Lower leg skin (tissue), 4 donors: ENCODE results near the gene CLDN10. TPM values are rescaled to one million over a fixed set of nuclear protein-coding genes. Genes with fewer than 3 reads are reported as not detected.

Source experiments
- DNase-seq, 2 donors: peaks; one replicate each; pipeline ENCODE4 v3.0.0-alpha.2; 2019; ENCODE audit warnings: low spot score in 2 of 2
- H3K4me3 ChIP-seq: fragments of 200-600 bp; sonication (generic); 2 replicates; pipeline ENCODE4 v1.5.1; 2017; ENCODE audit warnings: mild to moderate bottlenecking, low read depth; ENCODE audit not compliant: poor library complexity, severe bottlenecking
- POLR2A ChIP-seq, 2 donors: fragments of 450-650 bp; IDR thresholded peaks; one replicate each; pipeline ENCODE4 v1.6.1; 2016 to 2017; ENCODE audit warnings: antibody characterized with exemption in 2 of 2, mild to moderate bottlenecking in 1 of 2, moderate library complexity in 1 of 2
- WGBS, 2 donors: methylation state at CpG; one replicate each; pipeline ENCODE4 v1.1.5; 2018; 5-methylcytosine and 5-hydroxymethylcytosine counted together
- intact Hi-C: fragments of 100-400 bp; cut with DNase I; formaldehyde crosslinking; loops from one replicate; pipeline ENCODE4 v1.15.0; 2023; ENCODE audit warnings: low total_unique reads
- total RNA-seq, 4 donors: library from RNA; depleted of rRNA; stranded (reverse); fragments of >200 nt; gene quantifications; one replicate each; pipeline ENCODE4 v1.1.0, GENCODE V29; 2016
- TF ChIP-seq, protein P1 (sequence below), 3 donors: fragments of 450-650 bp; IDR thresholded peaks; one replicate each; pipeline ENCODE4 v1.5.1; 2016; ENCODE audit warnings: antibody characterized with exemption in 3 of 3, mild to moderate bottlenecking in 3 of 3, moderate library complexity in 2 of 3

CLDN10 gene
- total RNA-seq, 4 donors from 2014 or later, result 7.6 to 33.3 (median 19.9) TPM

DNA sequence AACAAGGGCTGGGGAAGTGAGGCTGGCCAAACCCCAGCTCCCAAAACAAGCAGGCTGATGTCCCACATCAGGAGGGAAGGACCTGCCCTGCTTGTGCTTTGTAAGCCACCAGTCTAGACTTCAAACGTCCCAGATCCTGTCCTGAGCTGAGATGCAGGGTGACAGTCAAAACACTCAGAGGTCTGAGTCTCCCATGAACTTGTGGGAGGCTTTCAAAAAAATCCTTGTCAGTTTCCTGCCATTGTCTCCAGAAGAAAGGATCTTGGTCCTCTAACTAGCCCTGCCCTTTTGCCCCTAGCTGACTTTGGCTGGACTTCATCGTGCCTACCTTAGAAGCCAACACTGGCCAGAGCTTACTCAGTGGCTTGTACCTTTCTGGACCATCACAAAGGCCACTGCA lies 48.7 kb downstream of the CLDN10 start:
- intact Hi-C loops, result no loop called here
- no peak overlapping the region for H3K4me3 ChIP-seq
- no peak for DNase-seq
- WGBS, 2 donors, result 56 to 78% methylated on average over 2 of the region's 2 CpGs
- TF ChIP-seq, protein P1, sequence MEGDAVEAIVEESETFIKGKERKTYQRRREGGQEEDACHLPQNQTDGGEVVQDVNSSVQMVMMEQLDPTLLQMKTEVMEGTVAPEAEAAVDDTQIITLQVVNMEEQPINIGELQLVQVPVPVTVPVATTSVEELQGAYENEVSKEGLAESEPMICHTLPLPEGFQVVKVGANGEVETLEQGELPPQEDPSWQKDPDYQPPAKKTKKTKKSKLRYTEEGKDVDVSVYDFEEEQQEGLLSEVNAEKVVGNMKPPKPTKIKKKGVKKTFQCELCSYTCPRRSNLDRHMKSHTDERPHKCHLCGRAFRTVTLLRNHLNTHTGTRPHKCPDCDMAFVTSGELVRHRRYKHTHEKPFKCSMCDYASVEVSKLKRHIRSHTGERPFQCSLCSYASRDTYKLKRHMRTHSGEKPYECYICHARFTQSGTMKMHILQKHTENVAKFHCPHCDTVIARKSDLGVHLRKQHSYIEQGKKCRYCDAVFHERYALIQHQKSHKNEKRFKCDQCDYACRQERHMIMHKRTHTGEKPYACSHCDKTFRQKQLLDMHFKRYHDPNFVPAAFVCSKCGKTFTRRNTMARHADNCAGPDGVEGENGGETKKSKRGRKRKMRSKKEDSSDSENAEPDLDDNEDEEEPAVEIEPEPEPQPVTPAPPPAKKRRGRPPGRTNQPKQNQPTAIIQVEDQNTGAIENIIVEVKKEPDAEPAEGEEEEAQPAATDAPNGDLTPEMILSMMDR (IDR thresholded peaks at IDR 0.05), result no peak
- TF ChIP-seq POLR2A (IDR thresholded peaks at IDR 0.05), result no peak

DNA sequence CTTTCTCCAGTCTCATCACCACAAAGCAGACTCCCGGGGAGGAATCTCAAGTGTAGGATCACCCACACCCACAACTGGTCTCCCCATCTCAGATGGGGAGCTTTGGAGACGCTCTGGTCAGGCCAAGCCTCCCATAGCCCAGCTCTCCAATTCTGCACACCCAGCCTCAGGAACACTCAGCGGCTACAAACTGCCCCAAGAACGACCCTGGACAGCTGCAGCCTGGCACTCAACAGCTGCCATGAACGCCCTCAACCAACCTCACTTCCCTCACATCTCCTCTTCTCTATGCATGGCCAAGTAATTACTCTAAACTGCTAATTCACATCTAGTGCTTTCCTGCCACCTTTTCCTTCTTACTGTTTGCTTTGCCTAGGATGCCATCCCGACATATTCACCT lies 49.4 kb downstream of the CLDN10 start:
- WGBS, 2 donors, result 86 to 90% methylated on average over 6 of the region's 6 CpGs
- intact Hi-C loops, result no loop called here
- H3K4me3 ChIP-seq, result no peak overlapping the region
- TF ChIP-seq, protein P1 (IDR thresholded peaks at IDR 0.05), result no peak
- no peak for TF ChIP-seq POLR2A (IDR thresholded peaks at IDR 0.05)
- DNase-seq, result no peak

DNA sequence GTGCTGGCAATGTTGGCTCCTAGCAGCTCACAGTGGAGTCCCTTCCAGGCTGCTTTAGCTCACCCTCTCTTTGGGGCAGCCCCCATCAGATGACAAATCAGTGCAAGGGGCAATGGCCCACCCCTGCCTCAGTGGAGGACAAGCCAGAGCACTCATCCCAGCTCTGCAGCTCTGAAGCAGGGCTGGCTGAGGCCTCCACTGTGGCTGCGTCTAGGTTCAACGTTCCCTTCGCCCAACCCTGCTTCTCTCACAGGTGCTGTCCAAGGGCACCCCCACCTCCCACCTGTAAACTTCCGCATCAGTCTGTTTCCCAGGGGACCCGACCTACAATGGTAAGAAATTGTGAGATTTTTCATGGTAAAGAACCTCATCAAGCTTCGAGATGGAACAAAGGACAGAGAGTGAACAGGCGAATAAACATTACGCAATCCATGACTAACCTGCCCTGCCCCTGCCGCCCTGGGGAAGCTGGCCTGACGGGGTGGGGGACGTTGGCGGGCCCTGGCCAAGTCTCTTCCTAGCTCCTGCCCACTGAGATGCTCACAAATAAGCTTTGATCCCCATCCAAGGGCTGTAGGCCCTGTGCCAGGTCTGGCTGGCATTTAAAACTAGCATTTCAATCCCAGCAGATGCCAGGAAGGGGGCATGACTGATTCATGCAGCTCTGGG lies 51.5 kb downstream of the CLDN10 start:
- WGBS, 2 donors, result 63 to 73% methylated on average over 12 of the region's 12 CpGs
- no peak for DNase-seq

DNA sequence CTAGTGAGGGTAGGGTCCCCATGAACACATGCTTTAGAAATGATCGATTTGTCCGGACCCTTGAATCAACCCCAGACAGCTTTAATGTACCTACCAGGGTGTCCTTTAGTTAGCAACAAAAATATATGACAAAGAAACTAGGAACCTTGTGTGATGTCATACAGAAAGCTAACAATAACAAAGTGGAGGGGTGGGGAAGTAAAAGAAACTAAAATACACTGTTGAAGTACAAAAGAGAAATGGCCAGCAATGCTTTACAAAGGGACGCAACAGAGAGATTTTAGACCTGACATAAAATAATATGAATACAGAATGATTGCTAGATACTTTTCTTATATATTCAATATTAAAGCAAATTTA lies 52.0 kb downstream of the CLDN10 start:
- WGBS, 2 donors, result 86 to 89% methylated on average over 3 of the region's 3 CpGs
- TF ChIP-seq POLR2A (IDR thresholded peaks at IDR 0.05), result no peak
- TF ChIP-seq, protein P1 (IDR thresholded peaks at IDR 0.05), result no peak
- intact Hi-C loops, result no loop called here
- DNase-seq, result no peak
- no peak overlapping the region for H3K4me3 ChIP-seq

More for the DNA sequence above, 51.5 kb downstream of the CLDN10 start:
- no peak overlapping the region for H3K4me3 ChIP-seq
- intact Hi-C loops, result no loop called here
- TF ChIP-seq, protein P1 (IDR thresholded peaks at IDR 0.05), result no peak
- TF ChIP-seq POLR2A (IDR thresholded peaks at IDR 0.05), result no peak

DNA sequence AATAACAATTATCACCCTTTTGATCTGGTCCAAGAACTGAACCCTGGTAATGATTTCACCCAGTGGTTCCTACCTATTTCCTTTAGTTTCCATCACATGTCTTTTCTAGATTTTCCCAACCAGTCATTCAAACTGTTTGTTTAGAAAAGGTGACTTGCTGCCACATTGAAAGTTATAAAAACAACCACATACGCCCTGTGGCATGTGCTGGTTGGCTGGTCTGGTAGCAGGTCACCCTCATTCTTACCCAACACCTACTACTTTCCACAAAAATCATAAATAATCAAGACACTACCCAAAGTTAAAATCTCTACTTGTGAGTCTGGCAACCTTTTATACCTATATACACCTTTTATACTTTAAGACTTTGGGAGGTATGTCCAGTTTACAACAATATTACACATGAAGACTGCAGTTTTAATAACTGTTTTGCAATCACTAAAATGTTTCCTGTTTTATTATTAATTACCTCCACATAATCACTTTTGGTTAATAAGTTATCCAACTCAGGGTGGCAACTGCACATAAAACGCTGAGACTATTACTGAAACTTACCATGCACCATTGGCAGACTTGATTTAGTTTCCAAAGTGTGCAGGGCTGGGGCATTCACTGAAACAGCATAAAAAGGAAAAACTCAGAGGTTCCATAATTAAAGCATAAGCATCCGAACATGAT lies 53.1 kb downstream of the CLDN10 start:
- no peak overlapping the region for H3K4me3 ChIP-seq
- 80 to 81% methylated on average over 3 of the region's 3 CpGs for WGBS, 2 donors
- TF ChIP-seq POLR2A (IDR thresholded peaks at IDR 0.05), result no peak
- TF ChIP-seq, protein P1 (IDR thresholded peaks at IDR 0.05), result no peak
- intact Hi-C loops, result no loop called here
- no peak for DNase-seq
